Stimulated activated CD8-positive, alpha-beta memory T cell treated with anti-CD3 and anti-CD28 coated beads, Interleukin-12 subunit alpha, Interleukin-12 subunit beta, amount 100 ng/mL, for 24 hours (primary cell): ENCODE measurements around the gene MACO1.
"Not testable (repeated sequence)": the region's sequence is repeated elsewhere in the genome, so short reads cannot be mapped to it uniquely, and the experiment has no call there.

Experiments used
- DNase-seq: peaks from one replicate; pipeline ENCODE4 v3.0.0-alpha.2; 2020; ENCODE audit errors: extremely low read depth

The MACO1 gene

DNA sequence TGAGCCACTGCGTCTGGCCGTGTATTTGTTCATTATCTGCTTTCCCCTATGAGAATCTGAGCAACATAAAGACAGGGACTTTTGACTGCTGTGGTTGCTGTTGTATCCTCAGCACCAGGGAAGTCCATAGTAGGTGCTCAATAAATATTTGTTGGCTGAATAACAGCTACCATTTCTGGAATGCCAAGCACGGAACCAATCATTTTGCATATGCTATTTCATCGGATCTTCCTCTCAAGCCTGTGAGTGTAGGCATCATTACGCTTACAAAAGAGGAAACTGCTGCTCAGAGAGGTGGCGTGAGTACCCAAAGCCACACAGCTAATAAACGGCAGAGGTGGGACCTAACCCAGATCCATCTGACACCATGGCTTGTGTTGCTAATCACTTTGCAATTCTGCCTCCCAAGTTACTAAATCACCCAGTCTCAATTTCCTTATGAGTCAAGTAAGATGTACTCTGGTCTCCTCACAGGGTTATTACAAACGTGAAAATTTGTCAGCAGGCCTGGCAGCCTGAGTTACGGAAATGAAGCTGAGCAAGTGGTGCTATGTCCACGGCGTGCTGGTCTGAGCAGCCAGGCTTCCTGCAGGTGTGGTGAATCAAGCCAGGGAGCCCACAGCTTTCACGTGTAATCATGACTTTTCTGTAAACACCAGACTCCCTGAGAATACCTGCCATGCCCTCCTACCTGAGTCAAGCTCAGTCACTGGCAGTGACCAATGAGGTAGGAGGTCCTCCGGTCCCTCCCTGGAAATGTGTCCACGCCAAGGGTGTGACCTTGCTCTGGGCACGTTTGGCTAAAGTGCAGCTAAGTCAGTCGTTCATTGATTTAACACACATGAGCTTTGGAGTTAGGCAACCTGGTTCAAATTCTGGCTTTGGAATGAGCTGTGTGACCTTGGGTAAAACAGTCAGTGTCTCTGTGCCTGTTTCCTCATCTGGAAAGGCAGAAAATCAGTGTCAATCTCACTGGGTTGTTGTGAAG is 5.3 kb upstream of the MACO1 start:
- DNase-seq: no peak

DNA sequence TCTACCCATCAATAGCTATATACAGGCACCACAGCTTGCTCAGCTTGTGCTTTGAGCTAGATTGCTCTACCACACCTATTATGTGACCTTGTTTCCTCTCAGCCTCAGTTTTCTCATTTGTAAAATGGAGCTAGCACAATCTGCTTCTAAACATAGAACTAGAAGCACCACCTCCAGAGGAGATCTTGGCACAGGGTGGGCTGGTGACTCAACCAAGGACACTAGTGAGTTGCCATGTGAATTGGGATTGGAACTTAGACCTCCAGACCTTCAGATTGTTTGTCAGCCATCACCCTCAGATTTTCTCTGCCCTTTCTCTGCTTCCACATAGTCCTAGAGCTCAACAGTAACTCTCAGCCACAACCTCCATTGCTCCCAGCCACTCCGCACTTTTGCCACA is 3.0 kb upstream of the MACO1 start:
- no peak for DNase-seq

DNA sequence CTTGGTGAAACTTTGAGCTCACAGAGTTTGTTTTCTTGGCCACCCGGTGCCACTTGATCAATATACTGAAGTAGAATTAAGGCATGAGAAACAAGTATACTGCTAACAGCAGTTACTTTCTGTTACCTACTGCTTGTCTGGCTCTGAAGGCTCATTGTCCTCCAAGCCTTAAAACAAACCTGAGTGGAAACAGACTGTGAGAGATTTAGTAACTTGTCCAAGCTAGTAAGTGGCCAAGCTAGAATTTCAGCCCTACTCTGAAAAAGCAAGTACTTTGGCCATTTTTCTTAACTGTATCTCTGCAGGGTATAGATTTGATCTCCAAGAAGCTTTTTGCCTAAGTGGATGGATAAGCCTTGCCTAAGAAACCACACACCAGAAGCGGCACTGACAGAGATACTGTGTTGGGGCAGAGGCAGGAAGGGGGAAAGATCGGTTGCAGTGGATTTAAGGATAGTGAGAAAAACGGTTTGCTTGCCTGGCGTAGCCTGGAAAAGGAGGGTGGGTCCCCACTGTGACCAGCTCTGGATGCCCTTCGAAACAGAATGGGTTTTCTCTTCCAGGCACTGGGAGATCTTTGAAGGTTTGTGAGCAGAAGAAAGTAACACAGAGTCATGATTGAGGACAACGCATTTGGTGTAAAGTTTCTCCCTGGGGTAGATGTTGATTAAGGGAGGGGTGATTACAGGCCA is 2.1 kb upstream of the MACO1 start:
- no peak for DNase-seq

DNA sequence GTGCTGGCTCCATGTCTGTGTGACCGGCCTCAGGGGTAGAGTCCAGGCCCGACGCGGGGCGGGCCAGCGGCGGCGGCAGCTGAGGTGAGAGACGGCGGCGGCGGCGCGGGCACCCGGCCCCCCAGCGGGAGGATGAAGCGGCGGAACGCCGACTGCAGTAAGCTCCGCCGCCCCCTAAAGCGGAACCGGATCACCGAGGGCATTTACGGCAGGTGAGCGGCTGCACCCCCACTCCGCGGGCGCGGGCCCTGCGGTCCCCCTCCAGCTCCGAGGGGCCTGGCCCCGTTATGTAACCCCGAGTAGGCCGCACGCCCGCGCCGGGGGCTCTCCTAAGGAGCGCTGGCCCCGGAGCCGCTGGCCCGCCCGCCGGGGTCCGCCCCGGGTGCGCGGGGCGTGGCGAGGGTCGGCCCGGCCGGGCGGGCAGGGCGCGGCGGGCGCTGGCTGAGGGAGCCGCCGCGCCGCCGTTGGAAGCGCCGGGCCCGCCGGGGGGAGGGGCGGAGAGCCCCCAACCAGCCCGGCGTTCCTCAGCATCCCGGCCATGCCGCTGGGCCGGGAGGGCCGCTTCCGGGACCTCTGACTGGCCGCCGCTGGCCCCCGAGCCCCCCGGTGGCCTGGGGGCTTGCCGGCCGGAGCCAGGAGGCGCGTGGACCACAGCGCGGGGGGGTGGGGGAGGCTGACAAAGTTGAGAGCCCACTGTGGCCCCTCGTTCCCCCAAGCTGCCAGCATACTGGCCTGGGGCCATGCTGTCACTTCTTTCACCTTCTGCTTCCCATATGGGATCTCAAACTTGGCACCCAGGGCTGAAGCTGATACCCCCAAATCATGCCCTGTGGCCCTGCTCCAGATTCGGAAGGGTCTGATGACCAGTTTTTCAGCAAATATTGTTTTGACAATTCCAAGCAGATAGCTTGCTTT is 527 bp downstream of the MACO1 start:
- DNase-seq: no peak

DNA sequence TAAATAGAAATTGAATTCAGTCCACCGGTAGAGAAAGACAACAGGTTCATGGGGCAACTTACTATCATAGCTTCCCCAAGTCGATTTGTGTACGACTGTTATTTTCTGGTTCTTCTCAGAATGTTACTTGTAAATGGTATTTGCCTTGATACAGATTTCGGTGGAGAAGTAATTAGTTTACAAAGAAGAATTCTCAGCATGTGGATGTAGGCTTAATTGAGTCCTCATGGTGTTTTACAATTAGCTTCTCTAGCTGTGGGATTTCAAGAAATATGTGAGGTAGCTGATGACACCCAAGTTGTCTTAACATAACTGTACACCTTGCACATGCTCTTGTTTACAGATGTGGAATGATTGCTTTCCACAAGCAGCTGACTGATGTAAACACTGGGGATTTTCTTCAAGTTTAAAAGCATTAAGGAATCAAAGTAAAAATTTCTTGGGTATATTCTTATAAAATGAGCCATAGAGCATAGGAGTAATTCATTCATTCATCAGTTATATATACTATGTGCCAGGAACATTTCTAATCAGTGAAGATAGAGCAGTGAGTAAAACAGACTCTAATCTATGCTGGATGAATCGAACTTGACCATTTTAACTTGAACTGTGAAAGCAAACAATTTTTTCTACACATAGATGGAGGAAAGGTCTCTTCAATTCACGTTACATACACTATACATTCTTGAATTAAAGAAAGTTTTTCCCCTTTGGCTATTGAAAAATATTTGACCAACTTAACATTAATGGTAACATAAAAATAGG is 1.4 kb downstream of the MACO1 start:
- DNase-seq: no peak

DNA sequence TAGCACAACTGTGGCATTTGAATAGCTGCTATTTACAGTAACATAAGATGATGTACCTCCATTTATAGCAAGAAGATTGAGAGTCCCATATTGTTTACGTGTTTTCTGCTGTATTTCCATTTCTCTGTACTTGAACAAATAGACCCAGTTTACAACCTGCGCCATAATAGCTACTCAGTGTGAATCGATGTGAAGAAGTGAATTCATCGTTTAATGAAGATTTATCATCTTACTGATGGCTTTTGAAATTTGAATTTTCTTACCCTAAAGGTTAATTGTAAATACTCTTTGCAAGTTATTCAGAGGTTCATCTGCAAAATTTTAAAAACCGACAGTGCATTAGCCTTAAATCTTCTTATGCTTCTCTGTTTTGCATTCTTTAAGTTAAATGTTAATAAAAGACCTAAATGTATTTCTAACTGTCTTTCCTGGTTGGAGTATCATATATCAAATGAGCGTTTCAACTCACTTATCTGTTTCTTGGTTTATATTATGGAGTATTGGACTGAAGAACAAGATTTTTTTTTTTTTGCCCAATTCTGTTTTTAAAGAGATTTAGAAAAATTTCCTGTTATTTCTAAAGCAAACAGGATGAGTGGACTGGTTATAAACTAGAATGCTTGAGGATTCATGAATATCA is 2.2 kb downstream of the MACO1 start:
- no peak for DNase-seq

DNA sequence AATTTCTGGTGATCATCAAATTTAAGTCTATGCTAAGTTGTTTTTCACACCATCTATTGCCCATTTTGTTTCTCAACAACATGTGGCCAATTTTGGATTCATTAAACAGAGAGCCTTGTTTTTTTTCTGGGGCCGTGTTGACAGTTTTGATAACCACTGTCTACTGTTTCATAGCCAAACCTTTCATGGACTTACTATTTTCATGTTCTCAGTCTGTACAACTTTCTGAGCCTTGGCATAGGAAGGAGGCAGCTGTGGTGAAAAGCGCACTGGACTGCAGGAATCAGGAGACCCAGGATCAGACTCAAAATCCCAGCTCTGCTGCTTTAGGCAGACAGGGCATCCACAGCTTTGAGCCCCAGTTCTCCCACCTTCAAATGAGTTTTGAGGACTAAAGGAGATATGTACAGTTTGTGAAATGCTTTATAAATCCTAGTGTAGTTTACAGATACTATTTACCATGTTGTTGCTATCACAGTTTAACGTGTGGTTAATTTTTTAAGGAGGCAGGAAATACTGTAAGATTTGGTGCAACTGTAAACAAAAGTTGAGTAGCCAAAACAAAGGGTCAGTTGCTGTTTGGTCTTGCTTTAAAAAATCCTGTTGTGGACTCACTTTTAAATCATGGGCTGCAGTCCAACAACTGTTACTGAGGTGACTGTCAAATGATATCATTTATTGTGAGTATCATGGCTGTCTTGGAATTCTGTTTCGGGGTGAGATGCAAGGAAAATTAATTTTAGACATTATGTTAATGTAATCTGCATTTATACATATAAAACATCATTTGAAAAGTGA is 2.9 kb downstream of the MACO1 start:
- no peak for DNase-seq

DNA sequence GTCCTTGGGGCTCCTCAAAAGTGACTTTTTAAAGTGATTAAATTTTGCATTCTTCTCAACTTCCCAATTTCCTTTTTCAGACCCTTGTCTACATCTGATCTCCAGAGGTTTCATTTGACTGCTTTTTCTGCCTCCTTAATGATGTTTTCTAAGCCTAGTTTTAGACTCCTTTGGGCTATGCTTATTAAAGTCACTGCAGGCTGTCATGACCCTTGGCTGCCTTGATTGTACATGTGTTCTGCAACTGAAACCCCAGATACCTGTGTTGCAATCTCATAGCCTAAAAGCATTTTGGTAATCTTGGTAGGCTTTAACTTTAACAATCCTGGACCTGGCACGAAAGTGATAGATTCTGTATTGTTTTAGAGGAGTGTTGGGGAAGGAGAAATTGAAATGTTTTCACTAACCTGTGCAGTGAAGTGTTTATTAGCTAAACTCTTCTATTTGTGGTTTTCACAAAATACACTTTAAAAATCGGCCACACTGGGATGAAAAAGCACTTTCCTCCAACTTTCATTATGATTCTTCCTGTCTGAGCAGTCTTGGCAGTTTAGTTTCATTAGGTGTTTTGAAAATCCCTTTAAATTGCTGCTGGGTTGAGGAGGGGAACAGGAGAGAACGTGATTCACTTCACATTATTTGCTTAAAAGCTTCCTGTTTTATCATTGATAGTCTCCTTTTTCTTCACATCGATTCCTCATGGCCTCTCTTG is 4.9 kb downstream of the MACO1 start:
- DNase-seq: no peak

DNA sequence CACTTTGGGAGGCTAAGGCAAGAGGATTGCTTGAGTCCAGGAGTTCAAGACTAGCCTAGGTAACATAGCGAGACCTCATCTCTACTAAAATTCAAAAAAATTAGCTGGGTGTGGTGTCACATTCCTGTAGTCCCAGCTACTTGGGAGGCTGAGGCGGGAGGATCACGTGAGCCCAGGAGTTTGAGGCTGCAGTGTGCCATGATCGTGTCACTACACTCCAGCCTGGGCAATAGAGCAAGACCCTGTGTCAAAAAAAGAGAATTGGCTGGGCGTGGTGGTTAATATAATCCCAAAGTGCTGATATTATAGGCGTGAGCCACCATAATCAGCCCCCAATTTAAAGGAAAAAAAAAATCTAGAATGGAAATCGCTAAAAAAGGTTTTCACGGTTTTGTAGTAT is 7.0 kb downstream of the MACO1 start:
- DNase-seq: no peak

DNA sequence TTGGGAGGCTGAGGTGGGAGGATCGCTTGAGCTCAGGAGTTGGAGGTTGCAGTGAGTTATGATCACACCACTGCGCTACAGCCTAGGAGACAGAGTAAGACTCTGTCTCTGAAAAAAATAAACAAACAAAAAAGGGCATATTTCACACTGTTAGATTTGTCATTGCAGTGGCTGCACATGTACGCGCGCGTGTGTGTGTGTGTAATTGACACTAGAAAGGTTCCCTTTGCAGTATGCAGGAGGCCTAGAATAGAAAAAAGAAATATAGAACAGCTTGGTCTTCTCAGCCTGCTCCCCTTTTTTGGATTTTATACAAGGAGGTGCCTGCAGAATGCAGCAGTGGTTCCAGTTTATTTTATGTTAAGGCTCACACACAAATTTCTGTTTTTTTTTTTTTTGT is 8.6 kb downstream of the MACO1 start:
- no peak for DNase-seq

DNA sequence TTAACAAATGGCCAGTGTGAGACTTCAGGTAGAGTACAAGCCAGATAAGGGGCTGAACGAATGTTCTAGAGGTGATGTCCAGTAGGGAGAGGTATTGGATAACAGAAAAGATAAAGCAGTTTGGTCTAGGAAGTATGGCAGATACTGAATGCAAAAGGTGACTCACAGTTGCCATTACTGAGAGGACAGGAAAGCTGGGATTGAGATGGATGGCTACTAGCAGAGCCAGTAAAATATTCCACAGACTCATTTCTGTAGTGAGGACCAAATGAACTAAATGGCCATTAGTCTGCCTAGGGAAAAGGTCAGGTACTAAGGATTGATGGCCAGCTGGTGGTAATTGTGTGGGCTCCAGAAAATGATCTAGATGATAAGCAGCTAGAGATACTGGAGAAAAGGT is 11.5 kb downstream of the MACO1 start:
- DNase-seq: no peak

DNA sequence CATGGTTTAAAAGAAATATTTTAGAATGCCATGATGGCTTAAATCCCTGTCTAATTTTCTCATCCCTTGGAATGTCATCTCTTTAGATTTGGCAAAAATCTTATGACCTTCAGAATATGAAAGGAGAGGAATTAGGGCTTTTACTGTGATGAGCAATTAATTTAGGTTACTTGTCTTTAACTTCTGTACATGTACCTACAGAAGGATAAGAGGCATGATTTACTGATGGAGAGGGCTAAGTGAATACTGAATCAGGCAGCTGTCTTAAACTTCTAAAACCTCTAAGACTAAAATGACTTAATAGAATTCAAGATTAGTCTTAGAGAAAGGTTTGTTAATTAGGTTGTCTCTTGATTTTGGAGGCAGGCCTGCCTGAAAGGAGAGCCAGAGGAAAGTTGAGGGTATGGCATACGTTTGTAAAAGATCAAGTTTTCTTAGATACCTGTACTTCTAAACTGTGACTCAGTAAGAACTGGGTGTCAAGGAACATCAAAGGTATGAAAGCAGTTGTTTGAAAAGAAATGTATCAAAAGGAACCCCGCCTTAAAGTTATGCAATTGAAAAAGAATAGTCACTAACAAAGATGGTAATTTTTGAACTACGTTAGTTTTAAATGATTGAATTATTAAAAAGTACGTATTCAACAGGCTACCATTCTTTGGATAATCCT is 12.5 kb downstream of the MACO1 start:
- DNase-seq: no peak

DNA sequence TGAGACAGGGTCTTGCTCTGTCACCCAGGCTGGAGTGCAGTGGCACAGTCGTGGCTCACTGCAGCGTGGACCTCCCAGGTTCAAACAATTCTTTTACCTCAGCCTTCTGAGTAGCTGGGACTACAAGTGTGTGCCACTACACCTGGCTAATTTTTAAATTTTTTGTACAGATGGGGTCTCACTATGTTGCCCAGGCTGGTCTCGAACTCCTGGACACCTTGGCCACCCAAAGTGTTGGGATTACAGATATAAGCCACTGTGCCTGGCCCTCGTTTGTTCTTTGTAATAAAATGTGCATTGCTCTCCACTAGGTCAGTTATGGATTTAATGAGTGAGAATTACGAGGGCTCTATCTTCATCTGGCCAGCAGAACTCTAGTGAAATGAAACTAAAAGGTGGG is 13.9 kb downstream of the MACO1 start:
- DNase-seq: not testable (repeated sequence)

DNA sequence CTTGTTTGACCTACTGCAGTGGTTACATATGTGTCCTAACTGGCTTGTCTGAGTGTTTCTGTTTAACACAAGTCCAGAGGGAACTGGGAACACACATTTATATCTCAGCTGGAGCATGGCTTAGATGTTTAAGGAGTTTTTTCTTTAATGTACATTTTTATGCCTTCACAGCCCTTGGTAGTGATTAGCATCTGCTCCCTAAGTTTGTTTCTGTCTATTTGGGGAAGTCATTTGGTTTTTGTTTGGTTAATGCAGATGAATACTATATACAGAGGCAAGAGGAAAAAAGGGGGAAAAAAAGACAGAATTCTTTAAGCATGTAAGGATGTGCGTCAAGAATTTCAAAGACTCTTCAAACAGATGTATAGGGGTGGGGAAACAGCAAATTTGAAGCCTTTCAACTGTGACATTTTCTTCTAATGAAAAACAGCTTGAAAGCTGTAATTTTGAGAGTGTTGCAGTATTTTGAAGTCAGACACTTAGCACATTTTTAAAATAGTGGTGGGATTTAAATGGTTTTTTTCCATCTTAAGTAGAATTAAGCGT is 15.4 kb downstream of the MACO1 start:
- DNase-seq: no peak

DNA sequence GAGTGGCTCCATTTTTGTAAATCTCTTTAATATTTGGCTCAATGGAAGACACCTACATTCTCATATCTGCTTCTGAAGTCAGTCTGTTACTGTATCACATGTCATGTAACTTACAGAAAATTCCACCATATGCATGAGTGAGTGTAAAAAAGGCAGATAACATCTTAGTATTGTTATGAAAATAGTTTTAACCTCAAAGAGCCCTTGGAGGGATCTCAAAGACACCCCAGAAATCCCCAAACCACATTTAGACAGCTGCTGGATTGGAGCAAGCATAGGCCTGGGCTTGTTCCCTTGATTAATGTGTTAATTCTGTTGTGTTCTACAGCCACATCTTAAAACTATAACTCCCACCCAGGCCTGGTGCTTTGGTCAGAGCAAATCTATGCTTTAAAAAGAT is 16.9 kb downstream of the MACO1 start:
- DNase-seq: no peak

DNA sequence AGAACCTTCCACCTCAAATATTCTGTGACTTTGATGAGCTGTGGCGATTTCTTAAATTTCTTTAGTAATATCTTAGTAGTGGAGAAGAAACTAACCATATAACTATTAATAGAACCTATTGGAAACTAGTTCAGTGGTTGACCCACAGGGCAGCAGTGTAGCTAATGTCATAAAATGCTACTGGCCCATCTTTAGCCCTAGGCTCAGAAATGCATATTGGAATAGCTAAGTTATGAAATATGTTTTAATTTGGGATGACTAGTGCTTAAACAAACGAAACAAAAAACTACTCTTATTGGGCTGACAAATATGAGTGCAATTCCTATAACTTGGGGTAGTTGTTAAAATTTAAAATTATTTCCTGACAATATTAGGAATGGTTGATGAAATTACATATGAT is 20.2 kb downstream of the MACO1 start:
- DNase-seq: no peak

DNA sequence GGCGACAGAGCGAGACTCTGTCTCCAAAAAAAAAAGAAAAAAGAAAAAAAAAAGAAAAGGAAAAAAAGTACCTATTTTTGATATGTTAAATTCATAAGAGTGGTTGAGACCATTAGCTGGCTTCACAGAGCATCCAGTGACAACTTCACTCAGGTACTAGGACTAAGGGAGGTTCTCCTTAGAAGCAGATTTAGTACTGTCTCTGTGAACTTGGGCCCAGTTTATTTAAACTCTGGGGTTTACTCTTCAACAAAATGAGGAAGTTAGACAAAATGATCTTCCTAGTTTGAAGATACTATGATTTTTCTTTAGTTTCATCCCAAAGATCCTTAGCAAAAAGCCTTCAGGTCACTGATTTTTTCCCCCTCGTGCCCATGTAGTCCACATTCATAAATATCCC is 21.2 kb downstream of the MACO1 start:
- DNase-seq: no peak

DNA sequence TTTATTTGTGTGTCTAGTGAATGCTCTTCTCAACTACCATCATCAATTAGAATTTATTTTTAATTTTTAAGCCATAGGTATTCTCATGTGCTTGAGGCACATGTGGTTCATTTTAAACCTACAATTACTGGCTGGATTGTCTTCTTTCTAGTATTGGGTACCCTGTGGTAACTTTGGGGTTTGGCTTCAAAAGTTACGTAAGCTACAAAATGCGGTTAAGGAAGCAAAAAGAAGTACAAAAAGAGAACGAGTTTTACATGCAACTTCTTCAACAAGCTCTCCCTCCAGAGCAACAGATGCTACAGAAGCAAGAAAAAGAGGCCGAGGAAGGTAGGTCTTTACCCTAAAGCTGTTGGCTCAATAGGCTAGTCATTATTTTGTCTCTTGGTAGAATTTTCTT is 25.8 kb downstream of the MACO1 start:
- no peak for DNase-seq
